CD4-positive, alpha-beta memory T cell (primary cell): ENCODE data around the gene TSEN54. TPM values are rescaled to one million over a fixed set of nuclear protein-coding genes. Genes with fewer than 3 reads are reported as not detected.

ENCODE experiments used
- CTCF ChIA-PET: fragments of 350-600 bp; sonication (Branson Sonifier 250); formaldehyde crosslinking; loops from one replicate; lab custom pipeline; 2021; ENCODE audit warnings: inconsistent platforms; ENCODE audit not compliant: partially characterized antibody; lab: Charles Lee
- POLR2A ChIA-PET: fragments of 350-600 bp; sonication (Branson Sonifier 250); formaldehyde crosslinking; loops from one replicate; lab custom pipeline; 2021; ENCODE audit not compliant: partially characterized antibody; lab: Charles Lee
- DNase-seq, 5 donors: peaks; one replicate each; pipeline versions ENCODE4 v3.0.0 to v3.0.0-alpha.2; 2020 to 2022; ENCODE audit warnings: mixed read lengths in 1 of 5
- H3K27ac ChIP-seq: one replicate; pipeline ENCODE4 v1.7.0; 2013; ENCODE audit warnings: low read depth, low read length
- H3K27me3 ChIP-seq: 2 replicates; pipeline ENCODE4 v1.7.0; 2013; ENCODE audit warnings: mild to moderate bottlenecking, low read length, moderate library complexity; ENCODE audit not compliant: insufficient read depth
- H3K36me3 ChIP-seq: 2 replicates; pipeline ENCODE4 v1.7.0; 2013; ENCODE audit warnings: mild to moderate bottlenecking, low read length, moderate library complexity; ENCODE audit not compliant: insufficient read depth
- H3K4me1 ChIP-seq: 2 replicates; pipeline ENCODE4 v1.7.0; 2013; ENCODE audit warnings: mild to moderate bottlenecking, low read length, moderate library complexity; ENCODE audit not compliant: insufficient read depth
- H3K4me3 ChIP-seq, 2 donors: one replicate each; pipeline ENCODE4 v1.7.0; 2013; ENCODE audit warnings: low read length in 2 of 2, mild to moderate bottlenecking in 1 of 2
- H3K9me3 ChIP-seq, 2 donors: one replicate each; pipeline ENCODE4 v1.7.0; 2013; ENCODE audit warnings: low read length in 2 of 2, control low read depth in 1 of 2; ENCODE audit not compliant: control insufficient read depth in 1 of 2
- H3K27ac Mint-ChIP-seq, 7 donors: one replicate each; pipeline ENCODE4 v1.8.0; 2020 to 2021; ENCODE audit warnings: mixed read lengths in 7 of 7, mild to moderate bottlenecking in 6 of 7, inconsistent platforms in 3 of 7, moderate library complexity in 3 of 7
- H3K27me3 Mint-ChIP-seq, 2 donors: one replicate each; pipeline ENCODE4 v1.8.0; 2020 to 2021; ENCODE audit warnings: mixed read lengths in 2 of 2
- H3K36me3 Mint-ChIP-seq, 2 donors: one replicate each; pipeline ENCODE4 v1.8.0; 2020 to 2021; ENCODE audit warnings: mixed read lengths in 2 of 2, inconsistent platforms in 1 of 2, mild to moderate bottlenecking in 1 of 2
- H3K4me1 Mint-ChIP-seq, 4 donors: one replicate each; pipeline ENCODE4 v1.8.0; 2020 to 2021; ENCODE audit warnings: mixed read lengths in 4 of 4, mild to moderate bottlenecking in 1 of 4
- H3K4me3 Mint-ChIP-seq, 8 donors: one replicate each; pipeline ENCODE4 v1.8.0; 2020 to 2021; ENCODE audit warnings: mixed read lengths in 8 of 8, mild to moderate bottlenecking in 7 of 8, moderate library complexity in 6 of 8, inconsistent platforms in 3 of 8
- H3K9me3 Mint-ChIP-seq, 8 donors: one replicate each; pipeline ENCODE4 v1.8.0; 2020 to 2021; ENCODE audit warnings: mixed read lengths in 8 of 8, mild to moderate bottlenecking in 5 of 8, inconsistent platforms in 3 of 8, moderate library complexity in 1 of 8
- intact Hi-C: fragments of 100-400 bp; cut with micrococcal nuclease; formaldehyde crosslinking; loops from one replicate; pipeline ENCODE4 v1.15.1; 2023
- polyA plus RNA-seq, 2 donors: library from polyadenylated mRNA; unstranded; fragments of 300-500 nt; fragmentation: Illumina TruSeq; gene quantifications; one replicate each; pipeline ENCODE4 v1.2.3, GENCODE V29; 2021
- total RNA-seq, 2 experiments: library from RNA; stranded (reverse); gene quantifications; one replicate each; pipeline ENCODE4 v1.2.3, GENCODE V29; 2021

Gene TSEN54
- total and polyA plus RNA-seq, 4 experiments from 2014 or later, result 45.7 to 110 (median 64.8) TPM

DNA sequence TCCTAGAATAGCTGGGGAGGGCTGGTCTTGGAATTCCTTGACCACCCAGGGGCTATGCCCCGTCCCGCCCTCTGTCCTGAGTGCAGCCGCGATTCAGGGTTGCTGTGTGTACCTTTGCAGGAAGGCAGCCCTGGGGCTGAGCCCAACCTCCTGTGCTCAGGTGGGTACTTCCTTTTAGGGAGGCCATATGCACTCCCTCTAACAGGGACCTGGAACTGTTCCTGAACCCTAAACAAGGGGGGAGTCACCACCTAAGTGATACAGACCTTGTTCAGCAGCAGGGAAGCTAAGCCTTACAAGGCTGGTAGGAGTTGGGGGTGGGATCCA, 33.8 kb downstream of the TSEN54 start:
- Histone ChIP-seq H3K9me3 (no peaks in the 10 kb centered on the region), H3K27me3 (no peaks in the 10 kb centered on the region), H3K36me3 (no peaks in the 10 kb centered on the region), H3K4me3 (no peak overlapping the region), H3K4me1 (no peaks in the 10 kb centered on the region), H3K27ac (no peak overlapping the region)
- intact Hi-C loops, result no loop called here
- no peak overlapping the region for H3K4me3 Mint-ChIP-seq
- ChIA-PET CTCF (no interaction called here), POLR2A (no interaction called here)
- DNase-seq, result no peak
- no peaks in the 10 kb centered on the region for H3K9me3 Mint-ChIP-seq
- H3K36me3 Mint-ChIP-seq, result peaks cover 4 to 8% of the 10 kb centered on the region in 2 donors
- H3K27ac Mint-ChIP-seq, result no peak overlapping the region
- H3K4me1 Mint-ChIP-seq, result no peaks in the 10 kb centered on the region
- H3K27me3 Mint-ChIP-seq, result no peaks in the 10 kb centered on the region

- CTCF ChIA-PET, result no interaction called here
- Mint-ChIP-seq H3K4me1 (no peaks in the 10 kb centered on the region), H3K9me3 (no peaks in the 10 kb centered on the region), H3K4me3 (no peak overlapping the region), H3K27ac (no peak overlapping the region), H3K27me3 (no peaks in the 10 kb centered on the region), H3K36me3 (peaks cover 4 to 8% of the 10 kb centered on the region in 2 donors)
- Histone ChIP-seq H3K4me1 (no peaks in the 10 kb centered on the region), H3K36me3 (no peaks in the 10 kb centered on the region), H3K27me3 (no peaks in the 10 kb centered on the region), H3K27ac (no peak overlapping the region), H3K4me3 (no peak overlapping the region), H3K9me3 (no peaks in the 10 kb centered on the region)
- intact Hi-C loops, result no loop called here
- POLR2A ChIA-PET, result interaction anchor here (0.6 kb wide), 1 partner anchor 31 kb away, joined by 3 read pairs; no protein-coding TSS in a partner anchor
- DNase-seq, result no peak
Measured at GRCh38 chr17:75551266-75551665, 34.9 kb downstream of the TSEN54 start.

DNA sequence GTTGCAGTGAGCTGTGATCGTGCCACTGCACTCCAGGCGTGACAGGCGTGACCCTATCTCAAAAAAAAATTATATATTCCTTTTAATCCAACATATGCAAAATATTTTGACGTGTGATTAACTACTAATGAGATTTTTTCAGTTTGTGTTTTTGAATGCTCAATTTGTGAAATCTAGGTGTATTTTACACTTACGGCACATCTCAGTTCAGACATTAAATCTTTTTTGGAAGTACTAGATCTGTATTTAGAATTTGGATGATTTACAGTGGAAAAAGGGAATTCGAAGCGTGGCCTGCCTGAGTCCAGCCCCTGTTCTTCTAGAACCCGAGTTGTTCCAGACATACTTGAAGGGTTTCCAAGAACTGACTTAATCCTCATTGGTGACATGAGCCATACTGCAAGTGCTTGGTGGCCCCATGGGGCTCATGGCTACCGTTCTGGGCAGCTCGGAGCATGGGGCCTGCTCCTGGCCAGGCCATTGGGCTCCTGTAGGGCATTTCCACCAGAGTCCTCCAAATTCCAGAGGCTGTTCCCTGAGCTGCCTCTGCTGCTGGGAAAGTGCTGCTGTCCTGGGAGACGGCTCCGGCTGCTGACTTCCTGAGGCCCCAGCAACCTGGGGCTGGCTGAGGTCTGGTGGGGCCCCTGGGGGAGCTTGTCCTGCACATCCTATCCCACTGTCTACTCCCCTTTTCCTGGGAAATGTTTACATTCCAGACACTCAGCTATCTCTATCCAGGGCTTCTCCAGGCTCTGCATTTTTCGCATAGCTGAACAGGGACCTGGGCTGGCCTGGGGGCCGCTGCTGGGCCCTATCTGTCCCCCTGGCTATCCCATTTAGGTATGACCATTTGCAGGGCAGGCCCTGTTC, 36.3 kb downstream of the TSEN54 start:
- H3K9me3 Mint-ChIP-seq, result no peaks in the 10 kb centered on the region
- peaks cover 4 to 5% of the 10 kb centered on the region in 2 donors for H3K36me3 Mint-ChIP-seq
- intact Hi-C loops, result no loop called here
- no peak overlapping the region for H3K4me3 ChIP-seq
- POLR2A ChIA-PET, result interaction anchor here (0.6 to 0.7 kb wide), 2 partner anchors 29 to 48 kb away, joined by 3 to 4 read pairs; no protein-coding TSS in a partner anchor
- no peak for DNase-seq
- no peaks in the 10 kb centered on the region for H3K4me1 ChIP-seq
- no peaks in the 10 kb centered on the region for H3K27me3 Mint-ChIP-seq
- H3K9me3 ChIP-seq, result no peaks in the 10 kb centered on the region
- no peaks in the 10 kb centered on the region for H3K27me3 ChIP-seq
- H3K27ac ChIP-seq, result no peak overlapping the region
- peak overlapping the region in 1 of 7 donors; percentile 46 for H3K27ac Mint-ChIP-seq
- CTCF ChIA-PET, result interaction anchor here (1.0 kb wide), 1 partner anchor 36 kb away, joined by 3 read pairs; no protein-coding TSS in a partner anchor
- no peaks in the 10 kb centered on the region for H3K4me1 Mint-ChIP-seq
- no peaks in the 10 kb centered on the region for H3K36me3 ChIP-seq
- H3K4me3 Mint-ChIP-seq, result no peak overlapping the region

DNA sequence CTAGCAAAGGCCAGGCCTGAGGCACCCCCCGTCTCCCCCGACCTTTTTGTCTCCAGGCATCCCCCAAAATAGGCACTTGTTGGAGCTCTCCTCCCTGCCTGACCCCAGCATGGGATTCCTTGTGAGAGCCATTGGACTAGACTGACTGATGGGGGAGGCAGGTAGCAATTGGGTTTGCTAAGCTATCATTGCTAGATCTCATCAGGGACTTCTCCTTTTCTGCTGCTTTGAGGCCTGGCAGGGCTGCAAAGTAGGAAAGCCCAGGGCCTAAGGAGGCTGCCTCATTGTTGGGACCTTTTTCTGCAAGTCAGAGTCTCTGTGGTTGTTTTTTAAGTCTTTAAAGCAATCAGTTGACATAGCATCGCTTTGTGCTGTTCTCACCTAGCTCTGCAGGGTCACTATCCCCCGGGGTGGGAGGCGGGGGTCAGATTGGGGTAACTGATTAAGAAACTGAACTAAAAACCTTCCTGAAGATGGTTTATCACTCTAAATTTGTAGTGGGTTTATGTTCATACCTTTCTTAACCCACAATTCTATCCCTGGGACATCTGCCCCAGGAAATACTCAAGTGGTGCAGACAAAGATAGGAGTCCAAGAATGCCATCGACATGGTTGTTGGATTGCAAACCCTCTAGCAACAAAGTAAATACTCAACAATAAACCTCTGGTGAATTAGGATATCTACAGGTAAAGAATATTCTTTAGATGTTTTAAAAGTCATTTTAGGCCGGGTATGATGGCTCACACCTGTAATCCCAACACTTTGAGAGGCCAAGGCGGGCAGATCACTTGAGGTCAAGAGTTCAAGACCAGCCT, 37.2 kb downstream of the TSEN54 start:
- Mint-ChIP-seq H3K27ac (no peak overlapping the region), H3K4me1 (no peaks in the 10 kb centered on the region), H3K4me3 (no peak overlapping the region), H3K9me3 (no peaks in the 10 kb centered on the region), H3K27me3 (no peaks in the 10 kb centered on the region), H3K36me3 (peaks cover 4% of the 10 kb centered on the region in 2 donors)
- ChIA-PET CTCF (interaction anchor here (1.0 kb wide), 1 partner anchor 35 kb away, joined by 3 read pairs; no protein-coding TSS in a partner anchor), POLR2A (no interaction called here)
- intact Hi-C loops, result no loop called here
- H3K4me1 ChIP-seq, result no peaks in the 10 kb centered on the region
- no peaks in the 10 kb centered on the region for H3K27me3 ChIP-seq
- H3K36me3 ChIP-seq, result no peaks in the 10 kb centered on the region
- no peak overlapping the region for H3K4me3 ChIP-seq
- H3K9me3 ChIP-seq, result no peaks in the 10 kb centered on the region
- no peak for DNase-seq
- no peak overlapping the region for H3K27ac ChIP-seq

DNA sequence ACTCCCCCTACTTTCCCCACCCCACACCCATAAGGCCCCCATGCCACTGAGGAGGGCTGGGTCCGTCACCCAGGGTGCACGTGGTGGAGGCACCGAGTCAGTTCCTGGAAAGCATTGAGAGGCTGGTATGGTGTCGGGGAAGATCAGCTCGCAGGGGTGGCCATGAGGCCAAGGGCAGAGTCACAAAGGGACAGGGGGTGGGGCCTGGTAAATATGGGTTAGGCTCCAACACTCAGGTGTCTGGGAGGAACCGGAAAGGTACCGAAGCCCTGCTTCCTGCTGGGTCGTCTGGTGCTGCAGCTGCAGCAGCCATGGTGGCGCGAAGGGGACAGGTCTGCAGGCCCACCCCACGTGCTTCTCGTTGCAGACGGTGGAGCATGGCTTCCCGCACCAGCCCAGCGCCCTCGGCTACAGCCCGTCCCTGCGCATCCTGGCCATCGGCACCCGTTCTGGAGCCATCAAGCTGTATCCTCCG, 39.4 kb downstream of the TSEN54 start:
- CTCF ChIA-PET, result no interaction called here
- Mint-ChIP-seq H3K4me1 (no peaks in the 10 kb centered on the region), H3K9me3 (peaks cover 0 to 2% (median 0%) of the 10 kb centered on the region in 8 donors), H3K4me3 (no peak overlapping the region), H3K36me3 (peaks cover 3 to 11% of the 10 kb centered on the region in 2 donors), H3K27ac (no peak overlapping the region), H3K27me3 (no peaks in the 10 kb centered on the region)
- Histone ChIP-seq H3K27me3 (no peaks in the 10 kb centered on the region), H3K9me3 (no peaks in the 10 kb centered on the region), H3K27ac (no peak overlapping the region), H3K4me3 (no peak overlapping the region), H3K4me1 (no peaks in the 10 kb centered on the region), H3K36me3 (no peaks in the 10 kb centered on the region)
- DNase-seq, result no peak
- POLR2A ChIA-PET, result no interaction called here
- intact Hi-C loops, result no loop called here

GRCh38 chr17:75557075-75557851, 40.9 kb downstream of the TSEN54 start:
- Mint-ChIP-seq H3K9me3 (peaks cover 0 to 2% (median 0%) of the 10 kb centered on the region in 8 donors), H3K36me3 (peaks cover 0 to 10% of the 10 kb centered on the region in 2 donors), H3K27ac (no peak overlapping the region), H3K27me3 (no peaks in the 10 kb centered on the region), H3K4me1 (no peaks in the 10 kb centered on the region), H3K4me3 (no peak overlapping the region)
- no peak for DNase-seq
- no peak overlapping the region for H3K27ac ChIP-seq
- no peak overlapping the region for H3K4me3 ChIP-seq
- CTCF ChIA-PET, result no interaction called here
- intact Hi-C loops, result no loop called here
- no peaks in the 10 kb centered on the region for H3K27me3 ChIP-seq
- POLR2A ChIA-PET, result no interaction called here
- no peaks in the 10 kb centered on the region for H3K36me3 ChIP-seq
- H3K4me1 ChIP-seq, result no peaks in the 10 kb centered on the region
- H3K9me3 ChIP-seq, result no peaks in the 10 kb centered on the region
